IMR-90 (cell line): Measurements from ENCODE around the gene PTCH2. TPM values are rescaled to one million over a fixed set of nuclear protein-coding genes. Genes with fewer than 3 reads are reported as not detected.
A peak's percentile ranks its signal among the peaks of the same experiment; 100 is the strongest.
"Not testable (repeated sequence)": the region's sequence is repeated elsewhere in the genome, so short reads cannot be mapped to it uniquely, and the experiment has no call there.

Experiments
- ATAC-seq: fragments of 200-7000 bp; cut with Tn5 transposase; 2 replicates; pipeline ENCODE4 v1.9.1; 2020; ENCODE audit warnings: low read depth, mild to moderate bottlenecking, moderate library complexity
- BruUV-seq: library from RNA; stranded (reverse); fragments of 400-500 nt; replicated peaks from 2 replicates; lab custom pipeline; 2021; lab: Mats Ljungman, UMichigan
- CTCF ChIA-PET: fragments of 300-600 bp; formaldehyde crosslinking; extraction: SDS; loops from one replicate; lab custom pipeline; 2021; ENCODE audit warnings: antibody characterized with exemption; lab: Yijun Ruan, JAX
- POLR2A ChIA-PET: fragments of 300-600 bp; sonication (Branson Sonifier 250); formaldehyde crosslinking; loops from one replicate; lab custom pipeline; 2022; ENCODE audit warnings: antibody characterized with exemption; ENCODE audit not compliant: unreplicated experiment; lab: Charles Lee
- DNase-seq: peaks from one replicate; pipeline ENCODE4 v3.0.0; 2013
- H2AFZ ChIP-seq: replicated peaks from 2 replicates; pipeline ENCODE3; 2013; ENCODE audit warnings: low read length, mild to moderate bottlenecking; ENCODE audit not compliant: poor library complexity
- H2AK5ac ChIP-seq: 2 replicates; pipeline ENCODE4 v1.6.1; 2013; ENCODE audit warnings: low read depth, low read length, inconsistent platforms
- H2AK9ac ChIP-seq: replicated peaks from 2 replicates; pipeline ENCODE3; 2013; ENCODE audit warnings: mild to moderate bottlenecking, low read depth, low read length, moderate library complexity; ENCODE audit not compliant: poor library complexity
- H2BK120ac ChIP-seq: 2 replicates; pipeline ENCODE4 v1.6.1; 2013; ENCODE audit warnings: low read depth, low read length, inconsistent platforms
- H2BK15ac ChIP-seq: 3 replicates; pipeline ENCODE4 v1.6.1; 2013; ENCODE audit warnings: low read depth, low read length, inconsistent platforms
- H2BK20ac ChIP-seq: 2 replicates; pipeline ENCODE4 v1.6.1; 2013; ENCODE audit warnings: low read depth, mild to moderate bottlenecking, inconsistent platforms, low read length, moderate library complexity
- H2BK5ac ChIP-seq: 2 replicates; pipeline ENCODE4 v1.6.1; 2013; ENCODE audit warnings: mild to moderate bottlenecking, low read depth, low read length, inconsistent platforms; ENCODE audit not compliant: poor library complexity, severe bottlenecking
- H3K14ac ChIP-seq: replicated peaks from 2 replicates; pipeline ENCODE4 v1.6.1; 2013; ENCODE audit warnings: low read depth, low read length, inconsistent platforms
- H3K18ac ChIP-seq: 2 replicates; pipeline ENCODE4 v1.6.1; 2013; ENCODE audit warnings: low read depth, low read length, control low read depth
- H3K23ac ChIP-seq: 2 replicates; pipeline ENCODE4 v1.6.1; 2013; ENCODE audit warnings: low read depth, low read length, inconsistent platforms
- H3K27ac ChIP-seq: 2 replicates; pipeline ENCODE4 v1.5.1; 2013; ENCODE audit warnings: mild to moderate bottlenecking, control low read depth, low read length; ENCODE audit not compliant: insufficient read depth
- H3K27me3 ChIP-seq: 2 replicates; pipeline ENCODE4 v1.6.1; 2013; ENCODE audit warnings: low read length; ENCODE audit not compliant: control insufficient read depth, insufficient read depth
- H3K36me3 ChIP-seq: 2 replicates; pipeline ENCODE4 v1.6.1; 2013; ENCODE audit warnings: low read length, mixed read lengths; ENCODE audit not compliant: control insufficient read depth, insufficient read depth
- H3K4ac ChIP-seq: 2 replicates; pipeline ENCODE4 v1.6.1; 2013; ENCODE audit warnings: low read depth, low read length, inconsistent platforms
- H3K4me1 ChIP-seq: 2 replicates; pipeline ENCODE4 v1.6.1; 2013; ENCODE audit warnings: low read length, mixed read lengths; ENCODE audit not compliant: control insufficient read depth, insufficient read depth
- H3K4me2 ChIP-seq: 2 replicates; pipeline ENCODE4 v1.6.1; 2013; ENCODE audit warnings: low read depth, mild to moderate bottlenecking, control low read depth, low read length, moderate library complexity
- H3K4me3 ChIP-seq: 2 replicates; pipeline ENCODE4 v1.5.1; 2013; ENCODE audit warnings: low read depth, mild to moderate bottlenecking, control low read depth, low read length, moderate library complexity; ENCODE audit not compliant: insufficient read depth
- H3K56ac ChIP-seq: 2 replicates; pipeline ENCODE4 v1.6.1; 2013; ENCODE audit warnings: low read length, inconsistent platforms; ENCODE audit not compliant: insufficient read depth; ENCODE audit errors: extremely low read depth
- H3K79me1 ChIP-seq, 2 experiments: 2 replicates each; pipeline ENCODE4 v1.6.1; 2013; ENCODE audit warnings: low read length in 2 of 2, inconsistent platforms in 1 of 2, low read depth in 1 of 2
- H3K9ac ChIP-seq: 2 replicates; pipeline ENCODE4 v1.6.1; 2013; ENCODE audit warnings: low read depth, low read length, control low read depth
- H3K9me1 ChIP-seq: 2 replicates; pipeline ENCODE4 v1.6.1; 2013; ENCODE audit warnings: low read length, inconsistent platforms; ENCODE audit not compliant: insufficient read depth
- H3K9me3 ChIP-seq: 2 replicates; pipeline ENCODE4 v1.6.1; 2013; ENCODE audit warnings: low read length; ENCODE audit not compliant: control insufficient read depth, insufficient read depth
- H4K20me1 ChIP-seq: 2 replicates; pipeline ENCODE4 v1.6.1; 2013; ENCODE audit warnings: low read length, inconsistent platforms; ENCODE audit not compliant: insufficient read depth
- H4K5ac ChIP-seq: 2 replicates; pipeline ENCODE4 v1.6.1; 2013; ENCODE audit warnings: mild to moderate bottlenecking, low read depth, low read length, control low read depth
- H4K8ac ChIP-seq, 2 experiments: 2 replicates each; pipeline ENCODE4 v1.6.1; 2013; ENCODE audit warnings: low read depth in 2 of 2, low read length in 2 of 2, control low read depth in 1 of 2, inconsistent platforms in 1 of 2
- H4K91ac ChIP-seq: 2 replicates; pipeline ENCODE4 v1.6.1; 2013; ENCODE audit warnings: low read depth, low read length, inconsistent platforms; ENCODE audit not compliant: insufficient read depth
- CHD1 ChIP-seq: IDR thresholded peaks from 2 replicates; pipeline ENCODE4 v1.6.1; 2012; ENCODE audit warnings: low read depth, low read length, improper control_type of control experiment
- ELK1 ChIP-seq: fragments of 150-350 bp; IDR thresholded peaks from 2 replicates; pipeline ENCODE4 v1.6.1; 2016; ENCODE audit warnings: low read depth, mild to moderate bottlenecking, low read length, moderate library complexity, borderline replicate concordance
- MAFK ChIP-seq: IDR thresholded peaks from 2 replicates; pipeline ENCODE4 v1.6.1; 2012; ENCODE audit warnings: low read depth, low read length, improper control_type of control experiment
- WGBS, 2 experiments: methylation state at CpG; one replicate each; pipeline versions ENCODE4 v1.1.5 to v1.1.7; 2013; ENCODE audit warnings: missing lambda C conversion rate in 2 of 2; ENCODE audit not compliant: insufficient read length in 1 of 2; ENCODE audit errors: extremely low coverage in 2 of 2; 5-methylcytosine and 5-hydroxymethylcytosine counted together
- dilution Hi-C: fragments of 300-500 bp; cut with HindIII; formaldehyde crosslinking; loops from one replicate; pipeline ENCODE4 v1.14.3; 2018; ENCODE audit warnings: low sequenced_read_pairs; ENCODE audit not compliant: unreplicated experiment
- in situ Hi-C: fragments of 300-500 bp; cut with MboI; formaldehyde crosslinking; loops from 3 replicates; pipeline ENCODE4 v1.14.3; 2019; ENCODE audit warnings: low sequenced_read_pairs, inconsistent platforms, mixed read lengths
- intact Hi-C: fragments of 100-400 bp; cut with micrococcal nuclease; formaldehyde crosslinking; loops from 2 replicates; pipeline ENCODE4 v1.10.0; 2022
- polyA plus RNA-seq, 3 experiments: library from polyadenylated mRNA; depleted of rRNA; stranded (reverse); fragments of >200 nt; gene quantifications; 2 replicates each; pipeline ENCODE4 v1.2.3, GENCODE V29; 2012; ENCODE audit warnings: low replicate concordance in 1 of 3
- total RNA-seq: library from RNA; depleted of rRNA; stranded (reverse); fragments of >200 nt; gene quantifications from 2 replicates; pipeline ENCODE4 v1.2.3, GENCODE V29; 2012

PTCH2 gene
- total and polyA plus RNA-seq, 2 of the 4 experiments (the other 2 are of a cell fraction): under 0.01 to 0.56 TPM

DNA sequence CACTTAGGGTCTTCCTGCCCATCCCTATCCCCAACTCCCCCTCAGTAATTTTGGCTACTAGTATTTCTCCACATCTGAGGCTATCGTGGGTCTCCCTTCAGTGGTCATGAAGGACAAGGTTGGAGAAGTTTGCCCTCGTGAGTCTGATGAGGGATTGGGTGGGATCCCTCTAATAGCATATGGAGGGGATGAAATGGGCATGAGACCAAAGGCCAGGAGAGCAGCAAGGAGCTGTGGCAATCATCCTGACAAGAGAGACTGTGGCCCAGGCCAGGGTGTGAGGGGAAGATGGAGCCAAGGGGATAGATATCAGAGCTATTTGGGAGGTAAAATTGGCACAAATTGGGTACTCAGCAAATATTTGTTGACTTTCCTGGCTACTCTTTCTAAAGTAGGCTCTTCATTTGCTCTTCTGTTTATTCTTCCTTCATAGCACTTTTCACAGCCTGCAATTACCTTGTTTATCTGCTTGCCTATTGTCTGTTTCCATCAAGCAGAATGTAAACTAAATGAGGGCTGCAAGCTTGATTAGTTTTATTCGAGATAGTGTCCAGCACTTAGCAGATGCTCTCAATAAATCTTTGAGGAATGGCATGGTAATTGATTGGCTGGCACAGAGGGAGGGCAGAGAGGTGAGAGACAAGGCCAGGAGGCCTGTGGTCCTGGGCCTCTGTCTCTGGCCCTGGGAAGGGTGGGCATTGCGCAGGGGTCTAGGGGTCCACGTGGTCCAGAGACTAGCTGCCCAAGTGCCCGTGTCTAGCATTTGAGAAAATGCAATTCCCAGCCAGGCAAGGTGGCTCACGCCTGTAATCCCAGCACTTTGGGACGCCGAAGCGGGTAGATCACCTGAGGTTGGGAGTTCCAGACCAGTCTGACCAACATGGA is 44.3 kb downstream of the PTCH2 start:
- H3K18ac ChIP-seq: no peak overlapping the region
- no peak overlapping the region for H3K56ac ChIP-seq
- dilution Hi-C loops (no loop called here), intact Hi-C loops (loop anchor here (2.0 kb wide), 1 partner anchor 20 kb away; no protein-coding TSS in a partner anchor), in situ Hi-C loops (no loop called here)
- H3K36me3 ChIP-seq: peaks cover 14% of the 10 kb centered on the region
- H4K20me1 ChIP-seq: peaks cover 20% of the 10 kb centered on the region
- TF ChIP-seq ELK1 (no peak), CHD1 (no peak), MAFK (0 out of 2 replicates have a peak, but pooled peaks have one; percentile 7)
- no peaks in the 10 kb centered on the region for H3K27me3 ChIP-seq
- H3K9me3 ChIP-seq: no peaks in the 10 kb centered on the region
- H2BK5ac ChIP-seq: peak overlapping the region; percentile 53
- H3K4ac ChIP-seq: peak overlapping the region; percentile 45; the same call in 1 of the 2 replicates
- H4K5ac ChIP-seq: peak overlapping the region; percentile 20; the same call in 1 of the 2 replicates
- 81% methylated on average over 6 of the region's 10 CpGs; no CpG with 5 or more reads in 1 of the 2 experiments for whole genome bisulfite sequencing, 2 experiments
- H3K4me3 ChIP-seq: no peak overlapping the region
- peak overlapping the region; percentile 43; the same call in 1 of the 2 replicates for H3K23ac ChIP-seq
- peaks cover 6% of the 10 kb centered on the region for H3K9me1 ChIP-seq
- peak overlapping the region in 1 of 2 experiments; percentile 40; a peak in 2 of 4 replicates for H4K8ac ChIP-seq
- no TSS peak for BruUV-seq
- H3K9ac ChIP-seq: no peak overlapping the region
- H3K27ac ChIP-seq: no peak overlapping the region
- peak overlapping the region; percentile 56; the same call in 1 of the 2 replicates for H4K91ac ChIP-seq
- peak overlapping the region; percentile 87 for H2AK9ac ChIP-seq
- no peak for ATAC-seq
- no peak overlapping the region for H3K14ac ChIP-seq
- H2BK15ac ChIP-seq: no peak overlapping the region
- H2AFZ ChIP-seq: peak overlapping the region; percentile 3
- ChIA-PET POLR2A (no interaction called here), CTCF (interaction anchor here (1.3 to 2.2 kb wide), 3 partner anchors 8 to 12 kb away, joined by 3 to 9 read pairs (median 4); no protein-coding TSS in a partner anchor)
- H3K4me1 ChIP-seq: peaks cover 11% of the 10 kb centered on the region
- H2BK20ac ChIP-seq: peak overlapping the region; percentile 9; the same call in 1 of the 2 replicates
- H3K79me1 ChIP-seq: peaks cover 14 to 24% of the 10 kb centered on the region in 2 experiments; a peak in 3 of 4 replicates
- no peak for DNase-seq
- H2AK5ac ChIP-seq: peak overlapping the region; percentile 74
- no peak overlapping the region for H3K4me2 ChIP-seq
- H2BK120ac ChIP-seq: peak overlapping the region; percentile 49; the same call in 1 of the 2 replicates

GRCh38 chr1:44797886-44798285 is 45.2 kb downstream of the PTCH2 start:
- ATAC-seq, H3K27me3 ChIP-seq, H3K27ac ChIP-seq, dilution Hi-C loops, H3K18ac ChIP-seq, H2AK5ac ChIP-seq, H3K4me3 ChIP-seq, H2BK15ac ChIP-seq, H3K4ac ChIP-seq, BruUV-seq, in situ Hi-C loops, H3K9me1 ChIP-seq, H3K23ac ChIP-seq, H2BK20ac ChIP-seq, H2BK5ac ChIP-seq, H2BK120ac ChIP-seq, H3K14ac ChIP-seq, H4K5ac ChIP-seq, H3K9ac ChIP-seq, CTCF ChIA-PET, H3K36me3 ChIP-seq, POLR2A ChIA-PET, H3K9me3 ChIP-seq, H2AK9ac ChIP-seq, H4K8ac ChIP-seq, H3K56ac ChIP-seq, DNase-seq, H3K4me2 ChIP-seq, H2AFZ ChIP-seq, H4K91ac ChIP-seq: not testable (repeated sequence)
- intact Hi-C loops: loop anchor here (2.0 kb wide), 1 partner anchor 21 kb away; no protein-coding TSS in a partner anchor
- peaks cover 11% of the 10 kb centered on the region for H3K4me1 ChIP-seq
- H3K79me1 ChIP-seq: peaks cover 11 to 15% of the 10 kb centered on the region in 2 experiments; a peak in 3 of 4 replicates
- peaks cover 19% of the 10 kb centered on the region for H4K20me1 ChIP-seq
- 89% methylated on average over 4 of the region's 8 CpGs; no CpG with 5 or more reads in 1 of the 2 experiments for WGBS, 2 experiments
